Stomach (tissue), 9 donors: ENCODE measurements around the gene CNTN1. TPM values are rescaled to one million over a fixed set of nuclear protein-coding genes. Genes with fewer than 3 reads are reported as not detected.

Experiments used
- DNase-seq, 2 donors: peaks; one replicate each; pipeline versions ENCODE4 v3.0.0 to v3.0.0-alpha.2; 2013 to 2019
- H3K27ac ChIP-seq, 5 donors: fragments of 200-600 bp in 4 of 5; sonication (generic) in 4 of 5; one replicate each; pipeline ENCODE4 v1.5.1; 2013 to 2019; ENCODE audit warnings: mild to moderate bottlenecking in 1 of 5, moderate library complexity in 1 of 5
- H3K27me3 ChIP-seq, 3 donors: fragments of 200-600 bp; sonication (generic); one replicate each; pipeline ENCODE4 v1.5.1; 2017 to 2019; ENCODE audit warnings: mixed run types in 1 of 3
- H3K36me3 ChIP-seq, 4 donors: fragments of 200-600 bp; sonication (generic); 1 replicate in 3 of 4; 2 replicates in 1 of 4; pipeline ENCODE4 v1.5.1; 2016 to 2019
- H3K4me1 ChIP-seq, 4 donors: fragments of 200-600 bp; sonication (generic); one replicate each; pipeline ENCODE4 v1.5.1; 2016 to 2019
- H3K4me3 ChIP-seq, 4 donors: fragments of 200-600 bp; sonication (generic) in 3 of 4; one replicate each; pipeline ENCODE4 v1.5.1; 2016 to 2019; ENCODE audit warnings: mild to moderate bottlenecking in 1 of 4
- H3K9me3 ChIP-seq, 4 donors: fragments of 200-600 bp; sonication (generic); one replicate each; pipeline ENCODE4 v1.5.1; 2016 to 2019
- CTCF ChIP-seq, 7 experiments: fragments of 450-650 bp in 4 of 7; fragments of 200-600 bp in 3 of 7; sonication (generic) in 3 of 7; IDR thresholded peaks; one replicate each; pipeline ENCODE4 v1.5.1; 2016 to 2019; ENCODE audit warnings: antibody characterized with exemption in 7 of 7, control low read depth in 2 of 7, mild to moderate bottlenecking in 1 of 7
- EP300 ChIP-seq: sonication (generic); formaldehyde crosslinking; IDR thresholded peaks from one replicate; pipeline ENCODE4 v1.6.1; 2017; ENCODE audit warnings: antibody characterized with exemption
- POLR2A ChIP-seq, 4 donors: fragments of 450-650 bp; IDR thresholded peaks; one replicate each; pipeline ENCODE4 v1.6.1; 2016; ENCODE audit warnings: antibody characterized with exemption in 4 of 4, control low read depth in 2 of 4, mild to moderate bottlenecking in 1 of 4, moderate library complexity in 1 of 4
- POLR2AphosphoS5 ChIP-seq, 3 donors: sonication (generic); formaldehyde crosslinking; IDR thresholded peaks; one replicate each; pipeline ENCODE4 v1.6.1; 2016; ENCODE audit warnings: antibody characterized with exemption in 3 of 3
- WGBS, 5 donors: extraction: QIAGEN DNeasy Blood & Tissue Kit in 3 of 5; methylation state at CpG; one replicate each; pipeline versions ENCODE4 v1.1.5 to v1.1.7; 2013 to 2018; 5-methylcytosine and 5-hydroxymethylcytosine counted together
- intact Hi-C: fragments of 100-400 bp; cut with DNase I; formaldehyde crosslinking; loops from one replicate; pipeline ENCODE4 v1.15.1; 2023; ENCODE audit warnings: low total_unique reads
- polyA plus RNA-seq, 3 donors: library from polyadenylated mRNA; stranded (reverse); fragments of 200-250 nt; gene quantifications; one replicate each; pipeline ENCODE4 v1.2.3, GENCODE V29; 2013
- total RNA-seq, 5 donors: library from RNA; depleted of rRNA; stranded (reverse); fragments of >200 nt; gene quantifications; one replicate each; pipeline versions ENCODE4 v1.1.0 to v1.2.3, GENCODE V29; 2014 to 2016
- donor health status: healthy with polysubstance abuse.
- donor health status: Bipolar disorder and iron deficiency.
- donor health status: healthy.

Gene CNTN1
- total and polyA plus RNA-seq, 8 donors: 0.68 to 68.3 (median 7.1) TPM

GRCh38 chr12:40819436-40820108 is 127.3 kb downstream of the CNTN1 start:
- Histone ChIP-seq H3K27ac (no peak overlapping the region), H3K9me3 (peaks cover 0 to 3% (median 0%) of the 10 kb centered on the region in 4 donors), H3K36me3 (no peaks in the 10 kb centered on the region), H3K4me3 (no peak overlapping the region), H3K27me3 (no peaks in the 10 kb centered on the region), H3K4me1 (peaks cover 0 to 8% (median 0%) of the 10 kb centered on the region in 4 donors)
- peak in 1 of 2 donors; percentile 76 for DNase-seq
- 36 to 46% (median 38%) methylated on average over 12 of the region's 12 CpGs for WGBS, 5 donors
- TF ChIP-seq EP300 (no peak), CTCF (IDR thresholded peaks at IDR 0.05) (no peak), POLR2AphosphoS5 (IDR thresholded peaks at IDR 0.05) (no peak), POLR2A (IDR thresholded peaks at IDR 0.05) (no peak)
- intact Hi-C loops: no loop called here

GRCh38 chr12:40820794-40821484 is 128.7 kb downstream of the CNTN1 start:
- Histone ChIP-seq H3K27ac (no peak overlapping the region), H3K4me3 (no peak overlapping the region), H3K36me3 (no peaks in the 10 kb centered on the region), H3K9me3 (peaks cover 0 to 3% (median 0%) of the 10 kb centered on the region in 4 donors), H3K4me1 (peaks cover 0 to 8% (median 0%) of the 10 kb centered on the region in 4 donors), H3K27me3 (no peaks in the 10 kb centered on the region)
- peak in 1 of 2 donors; percentile 14 for DNase-seq
- intact Hi-C loops: no loop called here
- 25 to 38% (median 30%) methylated on average over 2 of the region's 2 CpGs for WGBS, 5 donors
- TF ChIP-seq POLR2A (IDR thresholded peaks at IDR 0.05): no peak
- TF ChIP-seq EP300: no peak

GRCh38 chr12:40825156-40825555 is 132.9 kb downstream of the CNTN1 start:
- TF ChIP-seq EP300 (no peak), POLR2A (IDR thresholded peaks at IDR 0.05) (no peak), CTCF (IDR thresholded peaks at IDR 0.05) (no peak), POLR2AphosphoS5 (IDR thresholded peaks at IDR 0.05) (no peak)
- intact Hi-C loops: no loop called here

GRCh38 chr12:40827683-40828592 is 135.7 kb downstream of the CNTN1 start:
- no peaks in the 10 kb centered on the region for H3K36me3 ChIP-seq
- H3K9me3 ChIP-seq: no peaks in the 10 kb centered on the region
- intact Hi-C loops: no loop called here
- peak in 1 of 2 donors; percentile 16 for DNase-seq
- peaks cover 0 to 12% (median 0%) of the 10 kb centered on the region in 4 donors for H3K4me1 ChIP-seq
- H3K27ac ChIP-seq: no peak overlapping the region
- H3K27me3 ChIP-seq: no peaks in the 10 kb centered on the region
- TF ChIP-seq CTCF (IDR thresholded peaks at IDR 0.05) (no peak), POLR2AphosphoS5 (IDR thresholded peaks at IDR 0.05) (no peak)
- 35 to 48% (median 40%) methylated on average over 17 of the region's 17 CpGs for WGBS, 5 donors
- H3K4me3 ChIP-seq: no peak overlapping the region

More at GRCh38 chr12:40825156-40825555, 132.9 kb downstream of the CNTN1 start:
- Histone ChIP-seq H3K27me3 (no peaks in the 10 kb centered on the region), H3K4me3 (no peak overlapping the region), H3K4me1 (peaks cover 0 to 12% (median 0%) of the 10 kb centered on the region in 4 donors), H3K27ac (no peak overlapping the region), H3K36me3 (no peaks in the 10 kb centered on the region), H3K9me3 (no peaks in the 10 kb centered on the region)
- DNase-seq: no peak
